UCSD-AML1 (cell line): ENCODE measurements around the gene EIF4A3.

Source experiments
- DNase-seq: peaks from one replicate; lab custom pipeline; 2025; ENCODE audit not compliant: unreplicated experiment; lab: John Stamatoyannopoulos, UW

Gene EIF4A3

GRCh38 chr17:80147035-80147822 is at the start of gene EIF4A3:
Gene EIF4A3, minus strand, starts transcription at chr17:80147128. Its CDS starts 167 bp downstream, at chr17:80146961.
- DNase-seq: peak; percentile 98

- no peak for DNase-seq
Observed at GRCh38 chr17:80196652-80197051, 49.7 kb upstream of the EIF4A3 start.

GRCh38 chr17:80195671-80196529 is 49.0 kb upstream of the EIF4A3 start:
- DNase-seq: peak; percentile 37

GRCh38 chr17:80195141-80195540 is 48.2 kb upstream of the EIF4A3 start:
- DNase-seq: no peak

GRCh38 chr17:80191865-80192661 is 45.1 kb upstream of the EIF4A3 start:
- no peak for DNase-seq

GRCh38 chr17:80191192-80191591 is 44.3 kb upstream of the EIF4A3 start:
- no peak for DNase-seq

- DNase-seq: no peak
Observed at GRCh38 chr17:80190716-80191115, 43.8 kb upstream of the EIF4A3 start.

GRCh38 chr17:80189611-80190010 is 42.7 kb upstream of the EIF4A3 start:
- no peak for DNase-seq

- DNase-seq: no peak
Observed at GRCh38 chr17:80187515-80187941, 40.6 kb upstream of the EIF4A3 start.

- no peak for DNase-seq
Observed at GRCh38 chr17:80187090-80187489, 40.2 kb upstream of the EIF4A3 start.

GRCh38 chr17:80185968-80186367 is 39.0 kb upstream of the EIF4A3 start:
- no peak for DNase-seq

GRCh38 chr17:80184423-80184714 is 37.4 kb upstream of the EIF4A3 start:
- no peak for DNase-seq

GRCh38 chr17:80183581-80184422 is 36.9 kb upstream of the EIF4A3 start:
- DNase-seq: no peak

- no peak for DNase-seq
Observed at GRCh38 chr17:80182845-80183223, 35.9 kb upstream of the EIF4A3 start.

- no peak for DNase-seq
Observed at GRCh38 chr17:80182118-80182844, 35.4 kb upstream of the EIF4A3 start.

GRCh38 chr17:80181431-80181830 is 34.5 kb upstream of the EIF4A3 start:
- DNase-seq: no peak

GRCh38 chr17:80180192-80180591 is 33.3 kb upstream of the EIF4A3 start:
- no peak for DNase-seq

- DNase-seq: no peak
Observed at GRCh38 chr17:80177986-80178595, 31.2 kb upstream of the EIF4A3 start.

- no peak for DNase-seq
Observed at GRCh38 chr17:80176757-80177156, 29.8 kb upstream of the EIF4A3 start.

- no peak for DNase-seq
Observed at GRCh38 chr17:80173916-80174315, 27.0 kb upstream of the EIF4A3 start.
